Ishikawa (cell line): ENCODE measurements around the gene NEURL4.

Source experiments
- CREB1 ChIP-seq: IDR thresholded peaks from 2 replicates; pipeline ENCODE4 v1.6.1; 2012; ENCODE audit warnings: low read depth
- EGR1 ChIP-seq: IDR thresholded peaks from 2 replicates; pipeline ENCODE4 v1.6.1; 2012
- EP300 ChIP-seq: IDR thresholded peaks from 2 replicates; pipeline ENCODE4 v1.6.1; 2012; ENCODE audit warnings: borderline replicate concordance
- FOXM1 ChIP-seq: IDR thresholded peaks from 2 replicates; pipeline ENCODE4 v1.6.1; 2012; ENCODE audit warnings: low read depth, borderline replicate concordance
- NFIC ChIP-seq: IDR thresholded peaks from 2 replicates; pipeline ENCODE4 v1.6.1; 2012
- TAF1 ChIP-seq: IDR thresholded peaks from 2 replicates; pipeline ENCODE4 v1.6.1; 2012; ENCODE audit warnings: low read depth, mild to moderate bottlenecking
- YY1 ChIP-seq: IDR thresholded peaks from 2 replicates; pipeline ENCODE4 v1.6.1; 2012; ENCODE audit warnings: low read depth
- ZBTB7A ChIP-seq: IDR thresholded peaks from 2 replicates; pipeline ENCODE4 v1.6.1; 2012; ENCODE audit warnings: low read depth
- TF ChIP-seq, protein P1 (sequence below): IDR thresholded peaks from 2 replicates; pipeline ENCODE4 v1.6.1; 2012
- TF ChIP-seq, protein P2 (sequence below): IDR thresholded peaks from 2 replicates; pipeline ENCODE4 v1.6.1; 2012; ENCODE audit warnings: low read depth, mild to moderate bottlenecking

DNA sequence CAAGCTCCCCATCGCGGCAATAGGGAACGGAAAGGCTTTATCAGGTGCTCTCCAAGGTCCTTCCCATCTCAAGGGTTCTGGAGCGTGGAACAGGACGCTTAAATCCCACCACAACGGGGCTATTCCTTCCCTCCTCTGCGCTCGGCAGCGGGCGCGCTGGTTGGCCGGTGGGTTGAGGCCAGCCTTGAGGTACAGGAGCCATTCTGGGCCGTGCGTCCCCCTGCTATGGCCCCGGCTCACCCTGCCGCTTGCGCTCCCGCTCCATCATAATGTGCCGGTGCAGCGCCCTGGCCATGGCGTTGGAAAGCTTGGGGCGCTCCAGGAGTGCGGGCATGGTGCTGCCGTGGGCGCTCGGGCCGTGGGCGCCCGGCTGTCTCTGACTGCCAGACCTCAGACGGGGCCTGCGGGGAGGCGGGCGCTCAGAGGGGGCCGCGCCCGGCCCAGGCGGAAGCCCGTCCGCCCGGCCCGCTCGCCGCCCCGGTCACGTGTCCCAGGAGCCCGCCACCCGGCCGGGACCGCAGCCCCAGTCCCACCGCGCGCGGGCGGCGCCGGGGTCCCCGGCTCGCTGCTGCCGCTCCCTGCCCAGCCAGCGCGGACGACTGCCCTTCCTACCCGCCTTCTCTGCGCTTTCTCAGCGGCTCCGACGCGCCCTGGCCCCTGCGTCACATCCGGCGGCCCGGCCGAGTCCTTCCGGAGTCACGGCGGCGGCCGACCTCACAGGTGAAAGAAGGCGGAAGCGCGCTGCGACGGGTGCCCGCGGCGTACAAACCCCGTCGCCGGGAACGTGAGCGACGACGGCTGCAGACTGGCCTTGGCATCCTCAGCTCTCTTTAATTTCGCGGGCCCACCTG is 14.2 kb downstream of the NEURL4 start, which contains the start of gene GPS2:
- peak; percentile 79 for TF ChIP-seq TAF1
- TF ChIP-seq, protein P1, sequence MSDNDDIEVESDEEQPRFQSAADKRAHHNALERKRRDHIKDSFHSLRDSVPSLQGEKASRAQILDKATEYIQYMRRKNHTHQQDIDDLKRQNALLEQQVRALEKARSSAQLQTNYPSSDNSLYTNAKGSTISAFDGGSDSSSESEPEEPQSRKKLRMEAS = peak; percentile 68
- TF ChIP-seq EP300 = 0 out of 2 replicates have a peak, but pooled peaks have one; percentile 17
- no peak for TF ChIP-seq FOXM1
- TF ChIP-seq, protein P2, sequence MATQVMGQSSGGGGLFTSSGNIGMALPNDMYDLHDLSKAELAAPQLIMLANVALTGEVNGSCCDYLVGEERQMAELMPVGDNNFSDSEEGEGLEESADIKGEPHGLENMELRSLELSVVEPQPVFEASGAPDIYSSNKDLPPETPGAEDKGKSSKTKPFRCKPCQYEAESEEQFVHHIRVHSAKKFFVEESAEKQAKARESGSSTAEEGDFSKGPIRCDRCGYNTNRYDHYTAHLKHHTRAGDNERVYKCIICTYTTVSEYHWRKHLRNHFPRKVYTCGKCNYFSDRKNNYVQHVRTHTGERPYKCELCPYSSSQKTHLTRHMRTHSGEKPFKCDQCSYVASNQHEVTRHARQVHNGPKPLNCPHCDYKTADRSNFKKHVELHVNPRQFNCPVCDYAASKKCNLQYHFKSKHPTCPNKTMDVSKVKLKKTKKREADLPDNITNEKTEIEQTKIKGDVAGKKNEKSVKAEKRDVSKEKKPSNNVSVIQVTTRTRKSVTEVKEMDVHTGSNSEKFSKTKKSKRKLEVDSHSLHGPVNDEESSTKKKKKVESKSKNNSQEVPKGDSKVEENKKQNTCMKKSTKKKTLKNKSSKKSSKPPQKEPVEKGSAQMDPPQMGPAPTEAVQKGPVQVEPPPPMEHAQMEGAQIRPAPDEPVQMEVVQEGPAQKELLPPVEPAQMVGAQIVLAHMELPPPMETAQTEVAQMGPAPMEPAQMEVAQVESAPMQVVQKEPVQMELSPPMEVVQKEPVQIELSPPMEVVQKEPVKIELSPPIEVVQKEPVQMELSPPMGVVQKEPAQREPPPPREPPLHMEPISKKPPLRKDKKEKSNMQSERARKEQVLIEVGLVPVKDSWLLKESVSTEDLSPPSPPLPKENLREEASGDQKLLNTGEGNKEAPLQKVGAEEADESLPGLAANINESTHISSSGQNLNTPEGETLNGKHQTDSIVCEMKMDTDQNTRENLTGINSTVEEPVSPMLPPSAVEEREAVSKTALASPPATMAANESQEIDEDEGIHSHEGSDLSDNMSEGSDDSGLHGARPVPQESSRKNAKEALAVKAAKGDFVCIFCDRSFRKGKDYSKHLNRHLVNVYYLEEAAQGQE = peak; percentile 87
- no peak for TF ChIP-seq ZBTB7A
- peak; percentile 84 for TF ChIP-seq CREB1
- TF ChIP-seq NFIC = no peak
- peak; percentile 69; the same call in 1 of the 2 replicates for TF ChIP-seq YY1
- TF ChIP-seq EGR1 = no peak
